GM23248 (cell line): ENCODE data around the gene ANO2. TPM values are rescaled to one million over a fixed set of nuclear protein-coding genes. Genes with fewer than 3 reads are reported as not detected.
A peak's percentile ranks its signal among the peaks of the same experiment; 100 is the strongest.

Source experiments
- DNase-seq: peaks from one replicate; pipeline ENCODE4 v3.0.0-alpha.2; 2015
- H2AFZ ChIP-seq: fragments of 200-600 bp; sonication (generic); 2 replicates; pipeline ENCODE4 v1.6.1; 2016; ENCODE audit warnings: antibody characterized with exemption
- H3F3A ChIP-seq: fragments of 200-600 bp; sonication (generic); 2 replicates; pipeline ENCODE4 v1.6.1; 2016; ENCODE audit warnings: mild to moderate bottlenecking, antibody characterized with exemption, mixed run types; ENCODE audit not compliant: insufficient read depth
- H3K27ac ChIP-seq: fragments of 200-600 bp; sonication (generic); 2 replicates; pipeline ENCODE4 v1.5.1; 2016; ENCODE audit warnings: mild to moderate bottlenecking
- H3K27me3 ChIP-seq: fragments of 200-600 bp; sonication (generic); replicated peaks from 2 replicates; pipeline ENCODE4 v1.6.1; 2016; ENCODE audit warnings: mild to moderate bottlenecking; ENCODE audit not compliant: insufficient read depth
- H3K36me3 ChIP-seq: fragments of 200-600 bp; sonication (generic); 2 replicates; pipeline ENCODE4 v1.6.1; 2016; ENCODE audit warnings: low read depth, mild to moderate bottlenecking
- H3K4me1 ChIP-seq: fragments of 200-600 bp; sonication (generic); 2 replicates; pipeline ENCODE4 v1.6.1; 2016; ENCODE audit warnings: mild to moderate bottlenecking; ENCODE audit not compliant: insufficient read depth
- H3K4me2 ChIP-seq: fragments of 200-600 bp; sonication (generic); one replicate; pipeline ENCODE4 v1.6.1; 2016; ENCODE audit warnings: mild to moderate bottlenecking; ENCODE audit not compliant: unreplicated experiment
- H3K4me3 ChIP-seq: fragments of 200-600 bp; sonication (generic); 2 replicates; pipeline ENCODE4 v1.5.1; 2016; ENCODE audit warnings: mild to moderate bottlenecking
- H3K79me2 ChIP-seq: fragments of 200-600 bp; sonication (generic); 2 replicates; pipeline ENCODE4 v1.6.1; 2016; ENCODE audit warnings: mild to moderate bottlenecking; ENCODE audit not compliant: insufficient read depth
- H3K9ac ChIP-seq: fragments of 200-600 bp; sonication (generic); 2 replicates; pipeline ENCODE4 v1.6.1; 2016; ENCODE audit warnings: mild to moderate bottlenecking
- H3K9me2 ChIP-seq: fragments of 200-600 bp; sonication (generic); 2 replicates; pipeline ENCODE4 v1.6.1; 2016; ENCODE audit warnings: mixed run types, mild to moderate bottlenecking, moderate library complexity; ENCODE audit not compliant: insufficient read depth
- H3K9me3 ChIP-seq: fragments of 200-600 bp; sonication (generic); one replicate; pipeline ENCODE4 v1.6.1; 2017; ENCODE audit warnings: low read depth
- H4K20me1 ChIP-seq: fragments of 200-600 bp; sonication (generic); 2 replicates; pipeline ENCODE4 v1.6.0; 2016; ENCODE audit not compliant: insufficient read depth
- EZH2 ChIP-seq: fragments of 200-600 bp; sonication (generic); IDR thresholded peaks from 2 replicates; pipeline ENCODE4 v1.6.1; 2018; ENCODE audit warnings: antibody characterized with exemption, mild to moderate bottlenecking; ENCODE audit not compliant: insufficient read depth, poor library complexity, severe bottlenecking
- EZH2phosphoT487 ChIP-seq: fragments of 200-600 bp; sonication (generic); IDR thresholded peaks from 2 replicates; pipeline ENCODE4 v1.6.1; 2018; ENCODE audit warnings: antibody characterized with exemption, moderate library complexity, mild to moderate bottlenecking, low read depth; ENCODE audit not compliant: insufficient read depth
- WGBS, 2 experiments: methylation state at CpG; one replicate each; pipeline ENCODE4 v1.1.6; 2015 to 2017; ENCODE audit warnings: low lambda C conversion rate in 2 of 2, low coverage in 1 of 2; ENCODE audit errors: missing lambda C conversion rate in 2 of 2; 5-methylcytosine and 5-hydroxymethylcytosine counted together
- in situ Hi-C: fragments of 300-500 bp; cut with MboI; formaldehyde crosslinking; loops from 2 replicates; pipeline ENCODE4 v1.15.0; 2020
- polyA plus RNA-seq: library from polyadenylated mRNA; unstranded; fragments of >200 nt; fragmentation: Nextera tagmentation; extraction: Ambion mirVana; gene quantifications from 2 replicates; pipeline ENCODE4 v1.2.1, GENCODE V29; 2016
- total RNA-seq: library from RNA; depleted of rRNA; stranded (reverse); fragments of >200 nt; shearing (Covaris generic); gene quantifications from 2 replicates; pipeline ENCODE4 v1.2.3, GENCODE V29; 2014

ANO2 gene
- total and polyA plus RNA-seq, 2 experiments from 2014 or later = not detected

DNA sequence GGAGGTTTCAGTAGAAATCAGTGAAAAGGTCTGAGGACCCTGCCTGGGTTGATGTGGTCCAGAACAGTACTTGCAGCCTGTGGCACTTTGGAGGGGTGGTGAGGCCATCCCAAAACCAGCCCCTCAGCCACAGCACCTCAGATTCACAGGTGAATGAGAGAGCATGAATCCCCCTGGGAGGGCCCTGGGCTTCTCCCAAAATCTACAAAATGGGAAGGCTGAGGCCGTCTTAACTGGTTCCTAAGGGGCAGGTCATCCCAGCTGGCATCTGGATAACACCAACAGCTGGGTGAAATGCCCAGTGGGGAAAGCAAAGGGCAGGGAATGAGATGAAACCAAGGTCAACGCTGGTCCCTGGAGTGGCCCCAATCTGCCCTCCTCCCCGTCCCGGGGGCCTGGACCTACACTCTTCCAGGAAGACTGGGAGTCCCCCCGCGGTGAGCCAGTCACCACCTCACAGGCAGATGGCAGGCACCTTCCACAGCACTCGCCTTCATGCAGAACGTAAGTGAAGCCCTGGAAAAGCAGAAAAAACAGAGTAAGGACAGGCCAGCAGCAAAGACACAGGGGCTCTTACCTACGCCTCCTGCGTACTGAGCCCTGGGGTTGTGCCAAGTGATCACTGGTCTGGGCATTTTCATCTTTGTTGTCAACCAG, 26.3 kb upstream of the ANO2 start:
- Histone ChIP-seq H3K27me3 (peaks cover 16% of the 10 kb centered on the region), H3K36me3 (no peaks in the 10 kb centered on the region), H3K27ac (no peak overlapping the region), H3K4me3 (no peak overlapping the region), H3K4me1 (no peaks in the 10 kb centered on the region), H2AFZ (no peak overlapping the region), H3F3A (no peaks in the 10 kb centered on the region), H4K20me1 (no peaks in the 10 kb centered on the region), H3K4me2 (no peak overlapping the region), H3K9me2 (no peaks in the 10 kb centered on the region), H3K79me2 (no peaks in the 10 kb centered on the region), H3K9ac (no peak overlapping the region), H3K9me3 (no peaks in the 10 kb centered on the region)
- no peak for DNase-seq
- in situ Hi-C loops = no loop called here
- no peak for TF ChIP-seq EZH2
- TF ChIP-seq EZH2phosphoT487 = no peak
- WGBS, 2 experiments = 48 to 56% methylated on average over 10 of the region's 10 CpGs

DNA sequence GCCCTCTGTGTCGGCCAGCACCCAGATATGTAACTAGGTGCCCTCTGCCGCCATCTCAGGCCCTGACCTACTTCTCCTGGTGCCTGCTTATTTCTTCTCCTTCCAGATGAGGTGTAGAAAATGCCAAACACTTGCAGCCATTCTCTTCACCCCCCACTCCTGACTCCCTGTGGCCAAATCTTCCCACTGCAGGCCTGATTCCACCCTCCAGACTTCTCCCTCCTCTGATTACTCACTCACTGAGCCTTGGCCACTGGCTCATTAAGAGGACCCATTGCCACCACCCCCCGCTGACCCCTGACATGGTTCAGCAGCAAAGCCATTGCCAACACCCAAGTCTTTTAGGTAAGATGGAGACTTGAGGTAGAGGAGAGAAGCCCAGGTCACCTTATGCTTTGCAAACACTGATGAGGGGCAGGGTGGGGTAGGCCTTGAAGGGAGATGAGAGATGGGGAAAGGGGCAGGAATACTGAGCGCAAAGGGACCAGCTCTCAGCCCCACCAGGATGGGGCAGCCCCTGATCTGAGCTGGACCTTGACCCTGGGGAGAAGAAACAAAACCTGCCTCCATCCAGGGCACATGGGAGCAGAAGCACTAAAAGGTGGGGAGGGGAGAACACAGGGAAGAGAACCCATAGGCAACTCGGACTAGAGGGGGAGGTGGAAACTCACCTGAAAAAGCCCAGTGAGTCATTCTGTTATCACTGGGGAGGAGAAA, 25.1 kb upstream of the ANO2 start:
- no peak overlapping the region for H3K4me3 ChIP-seq
- H3K9ac ChIP-seq = no peak overlapping the region
- TF ChIP-seq EZH2phosphoT487 = no peak
- TF ChIP-seq EZH2 = no peak
- H4K20me1 ChIP-seq = no peaks in the 10 kb centered on the region
- peaks cover 12% of the 10 kb centered on the region for H3K27me3 ChIP-seq
- H3K79me2 ChIP-seq = no peaks in the 10 kb centered on the region
- no peak overlapping the region for H3K27ac ChIP-seq
- no peaks in the 10 kb centered on the region for H3F3A ChIP-seq
- H3K9me2 ChIP-seq = no peaks in the 10 kb centered on the region
- H3K9me3 ChIP-seq = no peaks in the 10 kb centered on the region
- peak; percentile 24 for DNase-seq
- H3K4me2 ChIP-seq = no peak overlapping the region
- in situ Hi-C loops = no loop called here
- H3K36me3 ChIP-seq = no peaks in the 10 kb centered on the region
- WGBS, 2 experiments = 40 to 60% methylated on average over 4 to 5 of the region's 5 CpGs
- H3K4me1 ChIP-seq = no peaks in the 10 kb centered on the region
- no peak overlapping the region for H2AFZ ChIP-seq

DNA sequence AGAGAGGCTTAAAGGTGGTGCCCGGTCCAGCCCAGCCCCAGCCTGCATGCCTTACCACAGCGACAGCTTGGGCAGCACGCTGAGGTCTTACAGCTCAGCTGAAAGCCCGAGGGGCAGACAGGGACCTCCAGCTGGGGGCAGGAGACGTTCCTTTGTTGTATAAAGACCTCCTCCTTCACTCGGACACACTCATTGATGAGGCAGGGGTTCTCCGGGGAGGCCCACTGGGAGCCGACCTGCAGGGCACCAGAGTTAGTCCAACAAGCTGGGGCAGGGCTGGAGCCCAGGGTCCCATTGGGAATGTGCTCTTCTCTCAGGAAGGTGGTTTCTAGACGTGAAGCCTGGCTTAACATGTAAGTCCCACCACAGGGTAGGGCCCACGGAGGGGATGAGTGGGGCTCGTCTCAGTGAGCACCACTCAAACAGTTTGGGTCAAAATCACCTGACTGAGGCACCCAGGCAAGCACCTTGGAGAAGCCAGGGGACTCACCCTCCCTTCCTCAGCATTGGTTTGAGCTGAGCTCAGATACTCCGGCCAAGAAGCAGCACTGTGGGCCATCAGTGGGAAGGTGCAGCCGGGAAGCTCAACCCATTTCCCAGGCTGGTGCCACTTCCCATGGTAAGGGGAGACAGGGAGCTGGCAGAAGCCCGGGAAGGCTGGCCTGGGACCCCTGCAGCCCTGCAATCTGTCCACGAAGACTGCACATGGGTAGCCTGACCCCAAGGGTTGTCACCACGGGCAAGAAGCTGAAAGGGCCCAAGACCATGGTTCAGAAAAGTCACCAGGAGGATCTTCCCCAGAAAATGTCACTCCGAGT, 24.3 kb upstream of the ANO2 start:
- no peak for DNase-seq
- Histone ChIP-seq H3K4me3 (no peak overlapping the region), H3K9me2 (no peaks in the 10 kb centered on the region), H4K20me1 (no peaks in the 10 kb centered on the region), H3K9me3 (no peaks in the 10 kb centered on the region), H3K36me3 (no peaks in the 10 kb centered on the region), H3K4me2 (no peak overlapping the region), H3K27ac (no peak overlapping the region), H3K79me2 (no peaks in the 10 kb centered on the region), H2AFZ (no peak overlapping the region), H3K9ac (no peak overlapping the region), H3K4me1 (no peaks in the 10 kb centered on the region), H3K27me3 (peaks cover 15% of the 10 kb centered on the region), H3F3A (no peaks in the 10 kb centered on the region)
- in situ Hi-C loops = no loop called here
- no peak for TF ChIP-seq EZH2phosphoT487
- TF ChIP-seq EZH2 = no peak
- 64 to 71% methylated on average over 16 to 17 of the region's 17 CpGs for WGBS, 2 experiments

DNA sequence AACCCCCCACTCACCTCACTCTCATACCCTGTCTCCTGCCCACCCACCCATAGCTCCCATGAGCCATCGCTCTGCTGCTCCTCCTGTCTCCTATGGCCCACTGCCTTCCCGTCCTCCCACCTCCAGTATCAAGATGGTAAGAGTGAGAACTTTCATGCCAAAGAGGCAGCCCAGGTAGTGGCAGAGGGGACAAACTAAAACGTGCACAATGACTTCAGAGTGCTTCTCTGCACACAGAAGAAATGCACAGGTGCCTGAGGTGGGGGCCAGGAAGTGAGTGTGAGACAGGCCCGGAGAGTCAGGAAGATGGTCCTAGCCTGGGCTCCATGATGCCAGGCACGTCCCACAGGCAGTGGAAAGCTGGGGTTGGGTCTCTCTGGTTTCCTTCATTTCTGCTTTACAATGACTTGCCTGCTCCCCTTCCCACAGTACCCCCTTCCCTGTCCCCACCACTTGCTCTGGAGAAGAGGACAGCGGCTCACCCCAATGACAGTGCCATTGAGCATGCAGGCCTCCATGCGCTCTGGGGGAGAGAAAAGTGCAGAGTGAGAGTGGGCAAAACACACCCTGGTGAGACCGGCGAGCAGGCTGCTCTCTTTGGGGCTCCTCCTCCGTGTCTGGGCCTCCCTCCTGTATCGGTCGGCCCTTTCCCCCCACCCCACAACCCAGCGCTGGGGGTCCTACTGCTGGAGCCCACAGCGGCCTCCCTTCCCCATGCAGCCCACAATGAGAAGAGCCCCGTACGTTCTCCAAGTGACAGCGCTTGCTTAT, 22.8 kb upstream of the ANO2 start:
- H3K4me1 ChIP-seq = no peaks in the 10 kb centered on the region
- H3K4me3 ChIP-seq = no peak overlapping the region
- no peaks in the 10 kb centered on the region for H3K9me2 ChIP-seq
- H3K36me3 ChIP-seq = no peaks in the 10 kb centered on the region
- no peaks in the 10 kb centered on the region for H3K79me2 ChIP-seq
- DNase-seq = no peak
- no peak overlapping the region for H3K9ac ChIP-seq
- H2AFZ ChIP-seq = no peak overlapping the region
- H3F3A ChIP-seq = no peaks in the 10 kb centered on the region
- H3K4me2 ChIP-seq = no peak overlapping the region
- H4K20me1 ChIP-seq = no peaks in the 10 kb centered on the region
- 68 to 70% methylated on average over 13 to 17 of the region's 17 CpGs for WGBS, 2 experiments
- H3K9me3 ChIP-seq = no peaks in the 10 kb centered on the region
- in situ Hi-C loops = no loop called here
- H3K27me3 ChIP-seq = peaks cover 11% of the 10 kb centered on the region; the same call in 1 of the 2 replicates
- no peak overlapping the region for H3K27ac ChIP-seq
- TF ChIP-seq EZH2phosphoT487 = no peak
- no peak for TF ChIP-seq EZH2
